ENCODE data around the gene MPRIP.

DNA sequence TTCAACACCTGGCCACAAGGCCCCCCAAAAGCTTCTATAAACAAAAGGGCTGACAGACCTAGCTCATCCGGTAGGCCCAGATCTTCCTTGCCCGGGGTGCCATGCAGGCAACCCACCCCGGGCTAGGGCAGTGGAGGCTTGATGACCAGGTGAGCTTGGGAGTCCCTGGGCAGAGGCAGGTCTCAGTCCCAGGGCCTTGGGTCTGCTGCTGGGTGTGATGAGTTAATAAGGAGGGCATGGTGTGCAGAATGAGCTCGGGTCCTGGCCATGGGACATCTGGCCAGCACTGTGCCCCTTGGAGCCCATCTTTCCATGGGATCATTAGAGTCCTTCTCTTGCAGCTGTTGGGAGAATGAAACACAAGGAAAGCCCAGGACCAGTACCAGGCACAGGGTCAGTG is 20.2 kb upstream of the MPRIP start:
- TF ChIP-seq, protein P1, sequence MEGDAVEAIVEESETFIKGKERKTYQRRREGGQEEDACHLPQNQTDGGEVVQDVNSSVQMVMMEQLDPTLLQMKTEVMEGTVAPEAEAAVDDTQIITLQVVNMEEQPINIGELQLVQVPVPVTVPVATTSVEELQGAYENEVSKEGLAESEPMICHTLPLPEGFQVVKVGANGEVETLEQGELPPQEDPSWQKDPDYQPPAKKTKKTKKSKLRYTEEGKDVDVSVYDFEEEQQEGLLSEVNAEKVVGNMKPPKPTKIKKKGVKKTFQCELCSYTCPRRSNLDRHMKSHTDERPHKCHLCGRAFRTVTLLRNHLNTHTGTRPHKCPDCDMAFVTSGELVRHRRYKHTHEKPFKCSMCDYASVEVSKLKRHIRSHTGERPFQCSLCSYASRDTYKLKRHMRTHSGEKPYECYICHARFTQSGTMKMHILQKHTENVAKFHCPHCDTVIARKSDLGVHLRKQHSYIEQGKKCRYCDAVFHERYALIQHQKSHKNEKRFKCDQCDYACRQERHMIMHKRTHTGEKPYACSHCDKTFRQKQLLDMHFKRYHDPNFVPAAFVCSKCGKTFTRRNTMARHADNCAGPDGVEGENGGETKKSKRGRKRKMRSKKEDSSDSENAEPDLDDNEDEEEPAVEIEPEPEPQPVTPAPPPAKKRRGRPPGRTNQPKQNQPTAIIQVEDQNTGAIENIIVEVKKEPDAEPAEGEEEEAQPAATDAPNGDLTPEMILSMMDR (optimal IDR thresholded peaks at IDR 0.05 in 1 of 3, IDR thresholded peaks at IDR 0.05 in 1 of 3, conservative IDR thresholded peaks at IDR 0.05 in 1 of 3; ENCODE audit: extremely low read depth in 1 of 3, insufficient read depth in 2 of 3, low read length in 3 of 3): no peak
- TF ChIP-seq EZH2 (IDR thresholded peaks at IDR 0.05; ENCODE audit: low read length): no peak
